Measurements from ENCODE around the gene CDH23. TPM values are rescaled to one million over a fixed set of nuclear protein-coding genes. Genes with fewer than 3 reads are reported as not detected.

The CDH23 gene
- total RNA-seq, 2 donors from 2014 or later = 3.9 to 74.8 TPM

DNA sequence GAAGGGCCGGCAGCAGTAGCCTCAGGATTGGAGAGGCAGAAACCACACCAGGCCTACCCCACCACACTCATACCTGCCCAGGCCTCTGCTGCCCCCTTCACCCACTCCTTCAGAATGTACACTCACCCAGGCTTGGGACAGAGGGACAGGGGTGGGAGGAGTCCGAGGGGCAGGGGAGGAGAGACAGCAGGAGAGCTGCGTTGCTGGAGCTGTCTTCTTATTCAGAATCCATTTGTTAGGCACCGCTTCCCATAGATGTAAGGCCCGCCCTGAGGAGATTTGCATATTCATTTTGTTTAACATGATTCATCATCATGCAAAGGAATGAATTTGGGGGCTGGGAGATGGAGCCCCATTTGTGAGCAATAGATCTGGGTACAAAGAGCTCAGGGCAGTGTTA lies 156.7 kb downstream of the CDH23 start:
- Histone ChIP-seq H3K27ac (no peak overlapping the region), H3K4me3 (no peak overlapping the region), H3K36me3 (no peaks in the 10 kb centered on the region), H3K27me3 (replicated peaks; ENCODE audit: insufficient read depth) (peaks cover 2% of the 10 kb centered on the region), H3K4me1 (replicated peaks) (no peaks in the 10 kb centered on the region), H3K9me3 (no peaks in the 10 kb centered on the region)
- DNase-seq (ENCODE audit: low spot score) = no peak
- WGBS = 84% methylated on average over 5 of the region's 5 CpGs
- intact Hi-C loops (cut with DNase I) = no loop called here
- no peak for TF ChIP-seq POLR2A (IDR thresholded peaks at IDR 0.05)
- TF ChIP-seq, protein P1, sequence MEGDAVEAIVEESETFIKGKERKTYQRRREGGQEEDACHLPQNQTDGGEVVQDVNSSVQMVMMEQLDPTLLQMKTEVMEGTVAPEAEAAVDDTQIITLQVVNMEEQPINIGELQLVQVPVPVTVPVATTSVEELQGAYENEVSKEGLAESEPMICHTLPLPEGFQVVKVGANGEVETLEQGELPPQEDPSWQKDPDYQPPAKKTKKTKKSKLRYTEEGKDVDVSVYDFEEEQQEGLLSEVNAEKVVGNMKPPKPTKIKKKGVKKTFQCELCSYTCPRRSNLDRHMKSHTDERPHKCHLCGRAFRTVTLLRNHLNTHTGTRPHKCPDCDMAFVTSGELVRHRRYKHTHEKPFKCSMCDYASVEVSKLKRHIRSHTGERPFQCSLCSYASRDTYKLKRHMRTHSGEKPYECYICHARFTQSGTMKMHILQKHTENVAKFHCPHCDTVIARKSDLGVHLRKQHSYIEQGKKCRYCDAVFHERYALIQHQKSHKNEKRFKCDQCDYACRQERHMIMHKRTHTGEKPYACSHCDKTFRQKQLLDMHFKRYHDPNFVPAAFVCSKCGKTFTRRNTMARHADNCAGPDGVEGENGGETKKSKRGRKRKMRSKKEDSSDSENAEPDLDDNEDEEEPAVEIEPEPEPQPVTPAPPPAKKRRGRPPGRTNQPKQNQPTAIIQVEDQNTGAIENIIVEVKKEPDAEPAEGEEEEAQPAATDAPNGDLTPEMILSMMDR (IDR thresholded peaks at IDR 0.05) = no peak
- no peak for TF ChIP-seq POLR2AphosphoS5 (IDR thresholded peaks at IDR 0.05)

DNA sequence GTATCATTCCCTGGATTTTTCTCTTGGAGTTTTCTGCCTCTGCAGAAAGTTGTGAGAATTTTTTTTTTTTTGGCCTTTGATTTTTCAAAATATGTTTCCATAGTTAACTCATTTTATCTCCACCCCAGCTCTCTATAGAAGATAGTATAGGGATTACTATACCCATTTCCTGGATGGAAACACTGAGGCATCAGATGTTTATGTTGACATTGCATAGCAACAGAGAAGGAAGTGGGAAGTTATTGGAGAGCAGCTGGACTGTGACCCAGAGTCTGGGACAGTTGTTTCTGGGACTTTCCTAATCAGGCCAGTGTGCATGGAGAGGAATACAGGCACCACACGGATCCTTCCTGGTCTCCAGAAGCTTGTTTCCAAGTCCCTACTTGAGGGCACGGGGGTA lies 158.0 kb downstream of the CDH23 start:
- 65% methylated on average over 2 of the region's 2 CpGs for WGBS
- TF ChIP-seq, protein P1 (IDR thresholded peaks at IDR 0.05) = no peak
- TF ChIP-seq POLR2AphosphoS5 (IDR thresholded peaks at IDR 0.05) (no peak), POLR2A (IDR thresholded peaks at IDR 0.05) (no peak)
- Histone ChIP-seq H3K4me3 (no peak overlapping the region), H3K27me3 (replicated peaks; ENCODE audit: insufficient read depth) (peaks cover 2% of the 10 kb centered on the region), H3K27ac (no peak overlapping the region), H3K36me3 (no peaks in the 10 kb centered on the region), H3K9me3 (no peaks in the 10 kb centered on the region), H3K4me1 (replicated peaks) (no peaks in the 10 kb centered on the region)
- intact Hi-C loops (cut with DNase I) = no loop called here
- no peak for DNase-seq (ENCODE audit: low spot score)

DNA sequence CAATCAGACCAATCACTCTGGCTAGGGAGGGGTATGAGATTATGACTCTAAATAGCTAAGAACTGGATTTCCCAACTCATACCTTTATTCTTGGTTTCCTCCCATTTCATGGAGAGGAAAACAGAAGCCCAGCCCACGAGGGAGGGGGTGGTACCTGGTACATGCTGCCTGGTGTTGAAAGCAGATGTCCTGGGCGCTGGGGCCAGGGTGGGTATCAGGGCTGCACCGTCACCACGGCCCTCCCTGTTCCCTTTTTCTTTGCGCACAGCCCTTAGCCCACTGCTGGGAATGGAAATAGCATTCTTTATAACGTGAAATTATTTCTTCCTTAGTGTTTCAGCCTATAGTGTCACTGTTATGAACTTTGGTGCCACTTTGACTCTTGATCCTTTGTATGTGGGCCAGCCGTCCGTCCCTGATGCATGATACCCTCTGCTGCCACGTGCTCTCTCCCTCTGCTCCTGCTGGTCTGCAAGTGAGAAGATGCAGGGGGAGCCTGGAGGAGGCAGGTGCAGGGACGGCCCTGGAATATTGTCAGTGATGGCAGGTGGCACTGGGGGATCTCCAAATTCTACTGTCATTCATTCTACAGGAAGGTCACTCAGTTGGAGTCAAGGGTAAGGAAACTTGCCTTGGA lies 158.5 kb downstream of the CDH23 start:
- no peak overlapping the region for H3K4me3 ChIP-seq
- H3K4me1 ChIP-seq (replicated peaks) = no peaks in the 10 kb centered on the region
- TF ChIP-seq, protein P1 (IDR thresholded peaks at IDR 0.05) = no peak
- no peak for TF ChIP-seq POLR2A (IDR thresholded peaks at IDR 0.05)
- no peak for TF ChIP-seq POLR2AphosphoS5 (IDR thresholded peaks at IDR 0.05)
- intact Hi-C loops (cut with DNase I) = no loop called here
- H3K36me3 ChIP-seq = no peaks in the 10 kb centered on the region
- peaks cover 2% of the 10 kb centered on the region for H3K27me3 ChIP-seq (replicated peaks; ENCODE audit: insufficient read depth)
- no peaks in the 10 kb centered on the region for H3K9me3 ChIP-seq
- DNase-seq (ENCODE audit: low spot score) = no peak
- H3K27ac ChIP-seq = no peak overlapping the region
- WGBS = 79% methylated on average over 10 of the region's 10 CpGs

GRCh38 chr10:71555724-71556119 lies 159.0 kb downstream of the CDH23 start:
- Histone ChIP-seq H3K27ac (no peak overlapping the region), H3K27me3 (replicated peaks; ENCODE audit: insufficient read depth) (peaks cover 2% of the 10 kb centered on the region), H3K4me3 (no peak overlapping the region), H3K36me3 (no peaks in the 10 kb centered on the region), H3K9me3 (no peaks in the 10 kb centered on the region), H3K4me1 (replicated peaks) (no peaks in the 10 kb centered on the region)
- DNase-seq (ENCODE audit: low spot score) = no peak
- 84% methylated on average over 1 of the region's 1 CpG for WGBS
- intact Hi-C loops (cut with DNase I) = no loop called here
- no peak for TF ChIP-seq POLR2AphosphoS5 (IDR thresholded peaks at IDR 0.05)
- no peak for TF ChIP-seq POLR2A (IDR thresholded peaks at IDR 0.05)
- TF ChIP-seq, protein P1 (IDR thresholded peaks at IDR 0.05) = no peak

DNA sequence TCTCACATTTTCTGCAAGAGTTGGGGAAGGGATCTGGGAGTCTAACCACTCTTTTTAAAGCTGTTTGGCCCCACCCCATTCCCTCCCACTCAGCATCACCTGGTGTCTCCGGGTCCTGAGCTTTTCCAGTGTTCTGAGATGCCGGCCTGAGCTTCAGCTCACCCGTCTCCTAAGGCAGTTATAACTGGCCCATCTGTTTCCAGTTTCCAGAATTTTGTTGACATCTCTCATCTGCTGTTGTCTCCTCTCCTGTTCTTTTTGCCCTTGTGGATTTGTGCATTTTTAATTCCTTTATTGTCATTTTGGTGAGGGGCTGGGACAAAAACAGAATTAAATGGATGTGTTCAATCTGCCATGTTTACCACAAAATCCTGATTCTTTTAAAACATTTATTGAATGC lies 162.3 kb downstream of the CDH23 start:
- intact Hi-C loops (cut with DNase I) = no loop called here
- Histone ChIP-seq H3K4me1 (replicated peaks) (no peaks in the 10 kb centered on the region), H3K27ac (no peak overlapping the region), H3K27me3 (replicated peaks; ENCODE audit: insufficient read depth) (peaks cover 2% of the 10 kb centered on the region), H3K36me3 (no peaks in the 10 kb centered on the region), H3K9me3 (no peaks in the 10 kb centered on the region), H3K4me3 (no peak overlapping the region)
- no peak for DNase-seq (ENCODE audit: low spot score)
- WGBS = 59% methylated on average over 3 of the region's 3 CpGs
- TF ChIP-seq, protein P1 (IDR thresholded peaks at IDR 0.05) = no peak
- no peak for TF ChIP-seq POLR2AphosphoS5 (IDR thresholded peaks at IDR 0.05)
- TF ChIP-seq POLR2A (IDR thresholded peaks at IDR 0.05) = no peak
